ENCODE results near the gene BTBD17.

- TF ChIP-seq, protein P1, sequence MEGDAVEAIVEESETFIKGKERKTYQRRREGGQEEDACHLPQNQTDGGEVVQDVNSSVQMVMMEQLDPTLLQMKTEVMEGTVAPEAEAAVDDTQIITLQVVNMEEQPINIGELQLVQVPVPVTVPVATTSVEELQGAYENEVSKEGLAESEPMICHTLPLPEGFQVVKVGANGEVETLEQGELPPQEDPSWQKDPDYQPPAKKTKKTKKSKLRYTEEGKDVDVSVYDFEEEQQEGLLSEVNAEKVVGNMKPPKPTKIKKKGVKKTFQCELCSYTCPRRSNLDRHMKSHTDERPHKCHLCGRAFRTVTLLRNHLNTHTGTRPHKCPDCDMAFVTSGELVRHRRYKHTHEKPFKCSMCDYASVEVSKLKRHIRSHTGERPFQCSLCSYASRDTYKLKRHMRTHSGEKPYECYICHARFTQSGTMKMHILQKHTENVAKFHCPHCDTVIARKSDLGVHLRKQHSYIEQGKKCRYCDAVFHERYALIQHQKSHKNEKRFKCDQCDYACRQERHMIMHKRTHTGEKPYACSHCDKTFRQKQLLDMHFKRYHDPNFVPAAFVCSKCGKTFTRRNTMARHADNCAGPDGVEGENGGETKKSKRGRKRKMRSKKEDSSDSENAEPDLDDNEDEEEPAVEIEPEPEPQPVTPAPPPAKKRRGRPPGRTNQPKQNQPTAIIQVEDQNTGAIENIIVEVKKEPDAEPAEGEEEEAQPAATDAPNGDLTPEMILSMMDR (IDR thresholded peaks at IDR 0.05; ENCODE audit: insufficient read depth, low read depth, low read length): no peak
- no peak for TF ChIP-seq EZH2 (IDR thresholded peaks at IDR 0.05; ENCODE audit: insufficient read depth, low read length)
Measured at GRCh38 chr17:74345433-74346241, 16.0 kb downstream of the BTBD17 start.
